Cortex of kidney (tissue), 1 donor: ENCODE data around the gene ACLY.
"Not testable (repeated sequence)": the region's sequence is repeated elsewhere in the genome, so short reads cannot be mapped to it uniquely, and the experiment has no call there.

Experiments
- DNase-seq: peaks from one replicate; lab custom pipeline; 2025; lab: John Stamatoyannopoulos, UW

ACLY gene

DNA sequence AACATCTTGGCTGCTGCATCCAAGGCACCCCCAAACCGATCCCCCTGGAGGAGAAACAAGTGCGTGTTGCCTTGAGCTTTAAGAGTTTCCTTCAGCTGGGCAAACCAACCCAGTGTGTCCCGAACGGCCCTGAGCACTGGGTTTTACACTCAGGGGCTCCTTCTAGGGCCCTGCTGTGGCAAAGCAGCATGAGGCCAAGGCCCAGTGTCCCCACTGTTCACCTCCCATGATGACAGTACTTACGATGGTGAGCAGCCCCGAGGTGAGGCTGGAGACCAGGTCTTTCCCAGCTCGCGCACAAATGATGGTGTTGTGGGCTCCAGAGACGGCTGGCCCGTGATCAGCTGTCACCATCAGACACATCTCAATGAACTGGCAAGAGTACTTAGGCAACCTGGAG is 47.0 kb downstream of the ACLY start:
- DNase-seq, result no peak

DNA sequence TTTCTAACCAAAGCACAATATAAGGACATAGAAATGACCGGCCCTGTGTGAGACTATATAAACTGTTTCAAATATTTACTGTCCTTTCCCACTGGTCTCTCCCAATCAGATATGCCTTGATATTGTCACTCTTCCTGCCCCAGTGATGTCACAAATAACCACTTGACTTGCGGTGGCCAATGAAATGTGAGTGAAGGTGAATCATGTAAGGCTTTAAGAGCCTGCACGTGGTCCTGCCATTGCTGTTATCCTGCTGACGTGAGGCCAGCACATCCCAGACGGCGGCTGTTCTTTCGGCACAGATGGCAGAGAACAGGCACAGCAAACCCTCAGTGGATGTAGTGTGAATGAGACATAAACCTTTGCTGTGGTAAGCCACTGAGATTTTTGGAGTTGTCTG is 48.1 kb downstream of the ACLY start:
- DNase-seq, result no peak

DNA sequence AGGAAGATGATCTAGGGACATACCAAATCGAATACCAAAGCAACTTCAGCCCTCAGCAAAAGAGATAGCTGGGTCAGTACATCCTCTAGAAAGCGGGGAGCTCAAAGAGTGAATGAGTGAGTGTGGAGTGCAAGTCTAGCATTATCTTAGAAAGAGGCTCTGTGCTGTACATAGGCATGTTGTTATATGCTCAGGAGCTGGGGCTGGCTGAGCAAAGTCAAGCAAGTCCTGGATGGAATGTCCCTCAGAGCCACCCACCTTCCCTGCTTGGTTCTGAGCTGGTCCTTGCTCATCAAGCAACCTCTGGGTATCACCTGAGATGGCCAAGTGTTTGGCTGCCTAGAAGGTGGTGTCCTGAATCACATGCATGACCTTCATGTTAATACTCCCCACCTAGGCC is 48.7 kb downstream of the ACLY start:
- DNase-seq, result no peak

DNA sequence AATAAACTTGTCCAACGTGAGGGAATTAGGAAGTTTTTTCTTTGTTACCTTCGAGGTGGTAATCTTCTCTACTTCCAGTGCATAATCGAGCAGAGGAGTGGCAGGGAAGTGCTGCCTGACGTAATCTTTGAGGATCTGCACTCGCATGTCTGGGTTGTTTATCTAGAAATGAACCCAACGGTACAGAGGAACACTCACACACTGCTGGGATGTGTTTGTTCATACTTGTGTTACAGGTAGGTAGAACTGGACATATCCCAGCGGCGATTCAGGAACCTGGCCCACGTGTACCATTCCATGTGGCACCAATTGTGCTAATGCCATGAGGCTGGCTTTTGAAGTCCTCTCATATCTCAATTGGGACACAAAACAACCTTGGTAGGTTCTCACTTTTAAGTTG is 49.3 kb downstream of the ACLY start:
- DNase-seq, result no peak

DNA sequence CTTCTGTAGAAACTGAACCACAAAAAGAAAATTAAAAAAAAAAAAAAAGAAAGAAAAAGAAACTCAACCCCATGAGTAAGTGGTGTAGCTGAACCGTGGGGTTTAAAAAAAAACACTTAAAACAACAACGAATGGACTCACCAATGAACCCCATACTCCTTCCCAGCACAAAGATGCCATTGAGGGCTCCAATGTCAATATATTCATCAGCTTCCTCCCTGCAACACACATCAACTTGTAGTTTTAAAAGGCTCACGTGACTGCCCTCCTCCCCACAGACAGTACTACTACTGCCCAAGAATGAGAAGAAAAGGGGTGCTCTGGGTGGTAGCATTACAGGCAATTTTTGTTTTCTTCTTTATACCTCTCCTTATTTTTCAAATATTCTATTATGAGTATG is 50.2 kb downstream of the ACLY start:
- no peak for DNase-seq

DNA sequence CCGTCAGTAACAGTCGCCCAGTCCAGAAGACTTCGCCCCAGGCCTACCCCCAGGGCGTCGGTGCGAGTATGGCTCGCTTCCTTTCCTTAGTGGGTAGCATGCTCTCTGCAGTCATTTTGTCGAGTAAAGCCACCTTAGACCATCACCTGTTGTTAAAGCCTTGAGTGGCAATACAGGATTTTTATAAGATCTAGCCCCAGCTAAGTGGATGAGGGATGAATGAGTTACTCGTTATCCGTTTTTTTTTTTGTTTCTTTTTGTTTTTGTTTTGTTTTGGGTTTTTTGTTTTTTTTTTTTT is 53.2 kb downstream of the ACLY start:
- no peak for DNase-seq

DNA sequence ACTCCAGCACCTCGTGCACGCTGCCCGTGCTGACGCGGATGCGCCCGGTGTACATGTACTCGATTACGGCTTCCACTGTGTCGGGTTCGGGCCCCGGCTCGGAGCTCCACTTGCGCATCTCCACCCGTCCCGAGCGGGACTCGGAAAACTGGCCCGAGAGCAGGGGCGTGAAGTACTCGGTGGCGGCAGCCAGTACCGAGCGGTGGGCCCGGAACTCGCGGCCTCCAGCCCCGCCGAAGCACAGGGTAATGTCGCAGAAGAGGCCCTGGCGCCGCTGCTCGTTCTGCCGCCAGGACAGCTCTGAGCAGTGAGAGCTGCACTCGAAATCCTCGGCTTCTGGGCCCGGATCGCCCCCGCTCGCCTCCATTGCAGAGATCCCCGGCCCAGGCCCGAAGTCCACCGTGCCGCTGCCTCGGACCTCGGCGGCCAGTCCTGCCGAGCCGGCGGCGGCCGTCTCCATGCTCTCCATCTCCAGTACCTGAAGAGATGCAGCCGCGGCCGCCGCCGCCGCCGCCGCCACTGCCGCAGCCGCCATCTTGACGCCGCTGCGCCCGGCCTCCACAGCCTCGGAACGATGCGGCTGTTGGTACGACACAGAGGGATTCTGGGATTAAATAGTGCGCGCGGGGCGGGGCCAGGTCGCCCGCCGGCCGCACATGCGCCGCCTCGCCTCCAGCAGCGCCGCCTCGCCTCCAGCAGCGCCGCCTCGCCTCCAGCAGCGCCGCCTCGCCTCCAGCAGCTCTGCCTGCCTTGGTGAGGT is 53.7 kb downstream of the ACLY start, which contains the start of gene KLHL11:
TSS of gene KLHL11 (minus strand) at position 588 of the 760 bp plus-strand sequence. CDS start at position 535, 53 bp downstream.
- no peak for DNase-seq

DNA sequence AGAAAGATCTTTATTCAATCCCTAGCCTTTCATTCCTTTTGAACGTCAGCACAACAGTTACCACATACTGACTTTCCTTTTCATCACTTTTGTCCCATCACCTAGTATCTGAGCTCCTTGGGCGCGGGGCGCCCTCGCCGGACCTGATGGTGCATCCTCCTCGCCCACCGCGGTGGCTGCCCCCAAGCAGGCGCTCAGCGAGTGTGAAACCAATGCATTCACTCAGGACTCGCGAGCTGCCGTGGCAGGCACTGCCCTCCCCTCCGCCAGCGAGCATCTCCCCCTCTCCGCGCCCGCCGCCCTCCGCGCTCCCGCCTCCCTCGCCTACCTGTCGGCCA is 54.3 kb downstream of the ACLY start:
- no peak for DNase-seq

DNA sequence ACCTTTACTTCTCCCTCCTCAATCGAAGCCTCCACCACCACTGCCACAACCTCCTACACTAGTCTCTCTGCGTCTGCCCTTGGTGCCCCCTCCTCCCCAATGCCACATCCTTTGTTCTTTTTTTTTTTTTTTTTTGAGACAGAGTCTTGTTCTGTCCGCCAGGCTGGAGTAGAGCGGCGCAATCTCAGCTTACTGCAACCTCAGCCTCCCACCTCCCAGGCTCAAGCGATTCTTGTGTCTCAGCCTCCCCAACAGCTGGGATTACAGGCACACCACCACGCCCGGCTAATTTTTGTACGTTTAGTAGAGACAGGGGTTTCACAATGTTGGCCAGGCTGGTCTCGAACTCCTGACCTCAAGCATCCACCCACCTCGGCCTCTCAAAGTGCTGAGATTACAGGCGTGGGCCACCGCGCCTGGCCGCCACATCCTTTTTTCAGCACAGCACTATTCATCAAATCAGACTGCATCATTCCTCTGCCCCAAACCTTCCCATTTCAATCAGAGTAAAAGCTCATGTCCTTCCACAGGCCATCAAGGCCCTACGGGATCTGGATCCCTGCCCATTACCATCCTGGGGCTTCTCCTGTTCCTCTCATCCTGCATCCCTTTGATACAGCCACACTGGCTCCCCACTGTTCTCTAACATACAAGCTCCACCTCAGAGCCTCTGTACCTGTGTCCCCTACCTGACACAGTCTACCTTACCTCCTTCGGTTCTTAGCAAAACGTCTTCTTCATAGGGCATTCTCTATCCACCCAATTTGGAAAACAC is 55.5 kb downstream of the ACLY start:
- DNase-seq, result no peak

DNA sequence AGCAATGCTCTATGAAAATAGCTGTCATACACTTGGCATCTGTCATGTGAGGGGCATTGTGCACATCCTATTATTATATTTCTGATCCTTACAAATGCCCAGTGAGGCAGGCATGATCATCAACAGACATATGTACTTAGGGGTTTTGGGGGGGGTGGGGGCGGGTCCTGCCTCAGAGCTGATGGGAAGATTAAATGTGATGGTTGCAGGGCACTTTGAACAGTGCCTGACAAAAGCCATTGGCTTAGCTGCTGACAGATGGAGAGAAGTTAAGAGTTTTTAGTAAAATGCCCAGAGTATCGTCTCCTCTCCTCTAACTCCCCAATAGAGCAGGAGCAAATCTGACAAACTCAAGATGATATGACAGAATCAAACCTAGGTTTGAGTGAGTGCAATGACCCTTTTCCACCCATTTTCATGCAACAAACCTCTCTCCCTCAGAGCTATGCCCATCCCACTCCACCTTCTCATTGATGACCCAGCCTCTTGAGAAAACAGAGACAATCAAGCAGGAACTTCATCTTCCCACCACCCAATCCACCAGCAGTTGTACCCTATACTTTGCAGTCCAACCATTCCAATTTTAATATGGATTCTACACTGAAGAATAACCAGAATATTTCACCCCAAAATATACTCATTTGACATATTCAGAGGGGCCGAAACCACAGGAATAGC is 58.4 kb downstream of the ACLY start:
- DNase-seq, result no peak

DNA sequence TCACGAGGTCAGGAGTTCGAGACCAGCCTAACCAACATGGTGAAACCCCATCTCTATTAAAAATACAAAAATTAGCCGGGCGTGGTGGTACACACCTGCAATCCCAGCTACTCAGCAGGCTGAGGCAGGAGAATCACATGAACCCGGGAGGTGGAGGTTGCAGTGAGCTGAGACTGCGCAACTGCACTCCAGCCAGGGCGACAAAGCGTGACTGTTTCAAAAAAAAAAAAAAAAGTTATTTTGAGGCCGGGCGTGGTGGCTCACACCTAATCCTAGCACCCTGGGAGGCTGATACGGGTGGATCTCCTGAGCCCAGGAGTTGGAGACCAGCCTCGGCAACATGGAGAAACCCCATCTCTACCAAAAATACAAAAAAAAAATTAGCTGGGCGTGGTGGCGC is 67.4 kb downstream of the ACLY start:
- DNase-seq, result not testable (repeated sequence)

DNA sequence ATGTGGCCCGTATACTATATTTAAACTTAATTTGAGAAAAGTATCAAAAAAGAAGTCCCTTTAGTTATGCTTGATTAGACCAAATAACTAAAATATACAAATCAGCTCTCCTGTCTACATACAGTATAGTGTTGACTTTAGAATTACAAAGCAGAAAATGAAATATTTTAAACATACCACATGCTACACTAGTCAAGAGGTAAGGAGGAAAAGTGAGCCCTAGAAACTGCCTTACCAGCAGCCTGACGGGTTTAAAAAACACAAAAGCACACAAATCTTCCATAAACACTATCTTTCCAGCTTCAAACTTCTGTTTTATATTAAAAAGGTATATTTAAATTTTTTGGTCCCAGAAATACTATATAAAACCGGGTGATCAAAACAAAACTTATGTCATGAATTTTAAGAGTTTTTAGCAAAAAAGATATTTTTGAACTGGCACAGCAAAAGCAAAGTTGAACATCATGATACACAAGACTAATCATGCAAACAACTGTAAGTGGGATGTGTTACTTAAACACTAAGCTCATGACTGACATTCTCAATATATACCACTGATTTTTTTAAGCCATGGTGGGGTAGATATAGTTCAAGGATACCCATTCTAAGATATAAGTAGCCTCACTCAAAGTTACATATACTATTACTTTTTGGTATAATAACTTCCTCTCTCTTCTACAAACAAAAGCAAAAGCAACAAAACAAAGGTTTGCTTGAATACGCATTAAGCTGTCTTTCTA is 69.3 kb downstream of the ACLY start:
- DNase-seq, result no peak

DNA sequence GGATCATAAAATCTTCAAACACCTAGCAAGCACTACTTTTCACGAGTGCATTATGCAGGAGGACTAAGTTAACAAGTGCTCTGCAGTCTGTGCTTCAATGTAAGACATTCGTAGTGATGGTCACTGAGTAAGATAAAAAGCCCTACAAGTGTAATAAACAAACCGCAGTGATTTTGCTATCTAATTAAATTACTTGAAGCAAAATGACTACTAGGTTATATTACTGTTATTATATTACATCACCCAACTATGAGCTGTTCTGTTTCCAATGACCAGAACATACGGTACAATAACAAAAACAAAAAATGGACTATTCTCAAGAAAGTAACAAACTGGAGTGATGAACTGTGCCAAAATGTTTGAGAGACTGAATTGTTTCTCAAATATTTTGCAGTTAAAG is 70.0 kb downstream of the ACLY start:
- no peak for DNase-seq

DNA sequence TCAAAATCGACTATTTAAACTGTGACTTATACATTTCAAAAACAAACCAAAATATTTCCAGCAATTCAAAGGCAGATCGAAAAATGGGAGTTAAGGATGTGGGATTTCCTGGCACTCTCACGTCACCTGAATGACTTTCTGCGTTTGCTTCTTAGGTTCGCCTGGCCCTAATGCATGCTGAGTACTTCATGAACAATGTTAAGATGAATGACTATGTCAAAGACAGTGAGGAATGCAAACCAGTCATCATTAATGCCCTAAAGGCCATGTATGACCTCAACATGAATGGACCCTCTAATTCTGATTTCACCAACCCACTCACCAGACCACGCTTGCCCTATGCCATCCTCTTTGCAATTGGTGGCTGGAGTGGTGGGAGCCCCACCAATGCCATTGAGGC is 73.8 kb downstream of the ACLY start:
- DNase-seq, result no peak

DNA sequence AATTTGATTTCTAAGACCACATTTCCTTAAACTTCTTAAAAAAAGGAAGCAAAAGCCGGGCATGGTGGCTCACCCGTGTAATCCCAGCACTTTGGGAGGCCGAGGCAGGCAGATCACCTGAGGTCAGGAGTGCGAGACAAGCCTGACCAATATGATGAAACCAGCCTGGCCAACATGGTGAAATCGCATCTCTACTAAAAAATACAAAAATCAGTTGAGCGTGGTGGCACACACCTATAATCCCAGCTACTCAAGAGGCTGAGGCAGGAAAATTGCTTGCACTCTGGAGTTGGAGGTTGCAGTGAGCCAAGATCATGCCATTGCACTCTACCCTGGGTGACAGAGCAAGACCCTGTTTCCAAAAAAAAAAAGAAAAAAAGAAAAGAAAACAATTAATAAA is 78.0 kb downstream of the ACLY start:
- DNase-seq, result not testable (repeated sequence)

DNA sequence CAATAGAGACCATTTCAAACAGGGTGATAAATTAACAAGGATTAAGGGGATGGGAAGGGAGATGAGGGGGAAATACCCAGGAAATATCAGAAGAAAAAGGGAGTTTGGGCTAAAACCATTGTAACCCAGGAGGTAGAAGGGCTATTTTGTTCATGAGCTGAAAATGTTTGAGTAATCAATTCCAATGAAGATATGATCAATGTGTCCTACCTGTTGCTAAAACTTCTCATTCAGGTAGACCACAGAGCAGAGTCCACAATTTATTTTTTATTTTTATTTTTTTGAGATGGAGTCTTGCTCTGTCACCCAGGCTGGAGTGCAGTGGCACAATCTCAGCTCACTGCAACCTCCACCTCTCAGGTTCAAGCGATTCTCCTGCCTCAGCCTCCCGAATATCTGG is 79.3 kb downstream of the ACLY start:
- not testable (repeated sequence) for DNase-seq

DNA sequence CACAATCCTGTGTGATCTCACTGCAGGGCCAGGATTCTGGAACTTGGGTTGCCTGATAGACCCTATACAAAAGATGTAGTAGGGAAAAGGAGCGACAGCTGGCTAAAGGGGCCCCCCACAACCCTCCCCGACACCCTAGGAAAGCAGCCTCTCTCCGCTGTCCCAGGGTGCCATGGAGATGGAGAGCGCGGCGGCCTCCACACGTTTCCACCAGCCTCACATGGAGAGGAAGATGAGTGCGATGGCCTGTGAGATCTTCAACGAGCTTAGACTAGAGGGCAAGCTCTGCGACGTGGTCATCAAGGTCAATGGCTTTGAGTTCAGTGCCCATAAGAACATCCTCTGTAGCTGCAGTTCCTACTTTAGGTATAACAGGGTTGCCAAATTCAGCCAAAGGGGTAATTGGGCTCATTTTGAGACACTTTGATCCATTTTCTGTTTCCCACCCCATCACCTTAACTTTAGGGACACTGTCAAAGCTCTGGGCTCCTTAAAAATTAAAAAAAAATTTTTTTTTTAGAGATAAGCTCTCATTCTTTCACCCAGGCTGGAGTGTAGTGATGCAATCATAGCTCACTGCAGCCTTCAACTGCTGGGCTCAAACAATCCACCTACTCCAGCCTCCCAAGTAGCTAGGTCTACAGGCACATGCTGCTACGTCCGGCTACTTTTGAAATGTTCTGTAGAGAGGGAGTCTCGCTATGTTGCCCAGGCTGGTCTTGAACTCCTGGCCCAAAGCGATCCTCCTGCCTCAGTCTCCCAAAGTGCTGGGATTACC is 80.8 kb downstream of the ACLY start, which contains the start of gene KLHL10:
TSS of gene KLHL10 (plus strand) at position 65 of the 778 bp plus-strand sequence. CDS start at position 173, 108 bp downstream.
- no peak for DNase-seq

DNA sequence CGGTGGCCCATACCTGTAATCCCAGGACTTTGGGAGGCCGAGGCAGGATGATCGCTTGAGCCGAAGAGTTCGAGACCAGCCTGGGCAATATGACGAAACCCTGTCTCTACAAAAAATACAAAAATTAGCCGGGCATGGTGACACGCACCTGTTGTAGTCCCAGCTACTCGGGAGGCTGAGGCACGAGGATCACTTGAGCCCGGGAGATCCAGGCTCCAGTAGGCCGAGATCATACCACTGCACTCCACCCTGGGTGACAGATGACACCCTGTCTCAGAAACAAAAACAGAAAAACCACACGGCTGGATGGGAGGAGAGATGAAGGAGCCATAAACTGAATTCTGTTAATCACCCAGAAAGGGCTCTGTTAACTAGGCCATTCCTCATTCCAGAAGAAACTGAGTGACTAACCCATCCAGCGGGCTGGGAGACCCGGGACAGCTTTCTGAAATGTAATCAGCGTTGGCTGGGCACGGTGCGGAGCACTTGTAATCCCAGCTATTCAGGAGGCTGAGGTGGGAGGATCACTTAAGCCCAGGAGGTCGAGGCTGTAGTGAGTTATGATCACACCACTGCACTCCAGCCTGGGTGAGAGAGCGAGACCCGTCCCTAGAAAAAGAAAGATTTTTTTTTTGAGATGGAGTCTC is 82.1 kb downstream of the ACLY start:
- DNase-seq, result no peak

DNA sequence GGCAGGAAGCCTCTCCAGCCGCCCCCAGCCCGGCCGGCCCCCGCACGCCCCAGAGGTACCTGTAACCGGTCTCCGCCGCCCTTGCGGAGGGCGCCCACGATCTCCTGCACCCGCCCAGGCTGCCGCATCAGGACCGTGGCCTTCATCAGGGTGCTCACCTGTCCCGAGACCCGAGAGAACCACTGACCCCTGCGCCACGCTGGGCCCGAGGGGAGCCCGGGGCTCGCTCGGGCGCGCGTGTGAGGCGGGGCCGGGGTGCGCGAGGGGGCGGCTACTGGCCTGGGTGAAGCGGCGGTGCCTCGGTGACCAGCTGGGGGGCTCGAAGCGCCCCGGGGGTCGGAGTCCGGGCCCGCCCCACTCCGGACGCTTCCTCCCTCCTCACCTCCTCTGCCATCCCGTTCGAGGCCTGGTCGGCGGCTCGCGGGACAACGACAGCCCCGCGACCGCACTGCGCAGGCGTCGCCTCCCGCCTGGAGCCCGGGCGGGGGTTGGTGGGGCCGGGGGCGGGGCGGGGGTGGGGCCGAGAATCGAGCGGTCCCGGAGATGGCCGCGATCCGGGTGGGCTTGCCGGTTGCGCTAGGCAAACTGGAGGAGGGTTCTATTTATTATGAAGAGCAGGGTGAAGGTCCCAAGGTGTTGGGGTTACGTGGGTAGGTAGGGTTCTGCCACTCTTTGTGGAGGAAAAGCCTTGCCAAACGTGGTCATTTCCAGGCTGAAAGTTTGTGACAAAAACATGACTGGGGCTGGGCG is 82.8 kb downstream of the ACLY start, which contains the start of gene NT5C3B:
TSS of gene NT5C3B (minus strand) at position 433 of the 750 bp plus-strand sequence. CDS start at position 394, 39 bp downstream.
- no peak for DNase-seq

DNA sequence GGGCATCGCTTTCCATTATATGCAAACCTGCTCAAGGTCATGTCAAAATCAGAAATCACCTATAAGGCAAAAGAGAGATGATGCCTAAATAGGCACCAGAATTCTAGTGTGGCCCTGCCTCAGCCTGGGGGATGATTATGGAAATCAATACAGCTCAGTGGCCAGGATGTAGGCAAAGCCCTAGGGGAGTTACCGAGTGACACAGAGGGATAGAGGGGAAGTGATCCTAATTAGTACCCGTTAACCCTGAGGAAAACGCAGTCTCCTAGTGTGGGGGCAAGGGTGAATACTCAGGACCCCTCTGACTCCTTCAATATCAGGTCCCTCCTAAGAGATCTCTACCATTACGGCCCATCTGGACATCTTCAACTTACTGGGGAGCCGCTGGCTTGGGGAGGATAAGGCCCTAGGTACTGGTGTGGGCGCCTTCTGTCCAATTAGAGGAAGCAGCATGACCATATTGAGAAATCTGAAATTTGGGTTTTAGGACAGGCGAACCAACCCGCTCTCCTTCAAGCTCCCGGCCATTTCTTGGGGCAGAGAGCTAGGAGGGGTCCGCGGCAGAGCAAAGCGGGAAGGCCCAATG is 83.4 kb downstream of the ACLY start:
- DNase-seq, result no peak
